CD4-positive, alpha-beta T cell (primary cell): ENCODE data around the gene HS6ST3. TPM values are rescaled to one million over a fixed set of nuclear protein-coding genes. Genes with fewer than 3 reads are reported as not detected.

ENCODE experiments used
- ATAC-seq: fragments of 200-7000 bp; cut with Tn5 transposase; one replicate; pipeline ENCODE4 v1.10.0; 2022; ENCODE audit warnings: mild to moderate bottlenecking; ENCODE audit not compliant: poor library complexity
- CTCF ChIA-PET: fragments of 350-600 bp; sonication (Branson Sonifier 250); formaldehyde crosslinking; loops from one replicate; lab custom pipeline; 2021; ENCODE audit warnings: antibody characterized with exemption, inconsistent platforms; lab: Charles Lee
- POLR2A ChIA-PET: fragments of 350-600 bp; sonication (Branson Sonifier 250); formaldehyde crosslinking; loops from one replicate; lab custom pipeline; 2021; ENCODE audit warnings: antibody characterized with exemption, inconsistent platforms; lab: Charles Lee
- DNase-seq, 14 experiments: peaks; one replicate each; pipeline ENCODE4 v3.0.0-alpha.2; 2013 to 2020; ENCODE audit warnings: mixed read lengths in 2 of 14
- H3K27ac ChIP-seq, 2 donors: one replicate each; pipeline versions ENCODE4 v1.5.1 to v1.7.0; 2013; ENCODE audit warnings: low read length in 2 of 2, low read depth in 1 of 2, mild to moderate bottlenecking in 1 of 2
- H3K27me3 ChIP-seq, 2 experiments: 1 replicate in 1 of 2; 2 replicates in 1 of 2; pipeline versions ENCODE4 v1.6.1 to v1.7.0; 2013; ENCODE audit warnings: low read length in 2 of 2, control low read depth in 1 of 2, mild to moderate bottlenecking in 1 of 2, moderate library complexity in 1 of 2; ENCODE audit not compliant: insufficient read depth in 2 of 2, control insufficient read depth in 1 of 2
- H3K36me3 ChIP-seq: one replicate; pipeline ENCODE4 v1.6.1; 2013; ENCODE audit warnings: low read length, control low read depth; ENCODE audit not compliant: insufficient read depth
- H3K4me1 ChIP-seq: one replicate; pipeline ENCODE4 v1.6.1; 2013; ENCODE audit warnings: low read length, control low read depth; ENCODE audit not compliant: insufficient read depth
- H3K4me3 ChIP-seq: one replicate; pipeline ENCODE4 v1.5.1; 2013; ENCODE audit warnings: mild to moderate bottlenecking, low read length, moderate library complexity
- H3K9me3 ChIP-seq, 2 experiments: 1 replicate in 1 of 2; 2 replicates in 1 of 2; pipeline versions ENCODE4 v1.6.1 to v1.7.0; 2013; ENCODE audit warnings: low read length in 2 of 2, mild to moderate bottlenecking in 2 of 2, control low read depth in 1 of 2, moderate library complexity in 1 of 2; ENCODE audit not compliant: control insufficient read depth in 1 of 2, insufficient read depth in 1 of 2
- H3K27ac Mint-ChIP-seq: one replicate; pipeline ENCODE4 v1.8.0; 2020; ENCODE audit warnings: mixed read lengths
- H3K27me3 Mint-ChIP-seq: one replicate; pipeline ENCODE4 v1.8.0; 2021; ENCODE audit warnings: mixed read lengths
- H3K36me3 Mint-ChIP-seq: one replicate; pipeline ENCODE4 v1.8.0; 2021; ENCODE audit warnings: low read depth, mixed read lengths
- H3K4me1 Mint-ChIP-seq: one replicate; pipeline ENCODE4 v1.8.0; 2021; ENCODE audit warnings: low read depth, mixed read lengths
- H3K4me3 Mint-ChIP-seq: one replicate; pipeline ENCODE4 v1.8.0; 2020; ENCODE audit warnings: mild to moderate bottlenecking, mixed read lengths
- H3K9me3 Mint-ChIP-seq: one replicate; pipeline ENCODE4 v1.8.0; 2020; ENCODE audit warnings: mixed read lengths
- intact Hi-C, 2 experiments: fragments of 100-400 bp; cut with DNase I in 1 of 2; cut with micrococcal nuclease in 1 of 2; formaldehyde crosslinking; loops; one replicate each; pipeline versions ENCODE4 v1.15.1 to v1.9.0; 2023 to 2025; cut with DNase I, micrococcal nuclease
- total RNA-seq, 174 experiments: library from RNA in 2 of 174; stranded (reverse) in 2 of 174; gene quantifications; one replicate each; pipeline ENCODE4 v1.2.3 and lab custom pipeline; 2021 to 2026
- TF ChIP-seq, protein P1 (sequence below): fragments of 200-600 bp; IDR thresholded peaks from one replicate; pipeline ENCODE4 v1.8.0; 2022; ENCODE audit warnings: antibody characterized with exemption, mild to moderate bottlenecking

HS6ST3 gene
- total RNA-seq, 2 experiments from 2014 or later = not detected

DNA sequence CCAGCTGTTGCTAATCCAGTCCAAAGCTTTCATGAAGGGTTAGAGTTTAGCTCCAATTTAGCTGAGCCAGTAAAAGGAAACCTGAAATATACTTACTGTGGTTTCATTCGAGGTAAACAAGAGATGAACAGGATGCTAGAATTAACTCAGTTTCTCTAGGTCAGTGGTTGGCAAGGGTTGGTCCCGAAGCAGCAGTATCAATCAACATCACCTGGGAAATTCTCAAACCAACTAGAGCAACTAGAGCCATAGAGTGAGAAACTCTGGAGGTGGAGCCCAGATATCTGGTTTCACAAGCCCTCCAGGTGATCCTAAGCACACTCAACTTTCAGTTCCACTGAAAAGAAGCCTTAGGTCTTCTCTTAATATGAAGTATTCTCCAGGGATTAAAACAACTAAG lies 527.6 kb downstream of the HS6ST3 start:
- ChIA-PET CTCF (no interaction called here), POLR2A (no interaction called here)
- no peaks in the 10 kb centered on the region for H3K27me3 ChIP-seq
- no peak for DNase-seq
- TF ChIP-seq, protein P1, sequence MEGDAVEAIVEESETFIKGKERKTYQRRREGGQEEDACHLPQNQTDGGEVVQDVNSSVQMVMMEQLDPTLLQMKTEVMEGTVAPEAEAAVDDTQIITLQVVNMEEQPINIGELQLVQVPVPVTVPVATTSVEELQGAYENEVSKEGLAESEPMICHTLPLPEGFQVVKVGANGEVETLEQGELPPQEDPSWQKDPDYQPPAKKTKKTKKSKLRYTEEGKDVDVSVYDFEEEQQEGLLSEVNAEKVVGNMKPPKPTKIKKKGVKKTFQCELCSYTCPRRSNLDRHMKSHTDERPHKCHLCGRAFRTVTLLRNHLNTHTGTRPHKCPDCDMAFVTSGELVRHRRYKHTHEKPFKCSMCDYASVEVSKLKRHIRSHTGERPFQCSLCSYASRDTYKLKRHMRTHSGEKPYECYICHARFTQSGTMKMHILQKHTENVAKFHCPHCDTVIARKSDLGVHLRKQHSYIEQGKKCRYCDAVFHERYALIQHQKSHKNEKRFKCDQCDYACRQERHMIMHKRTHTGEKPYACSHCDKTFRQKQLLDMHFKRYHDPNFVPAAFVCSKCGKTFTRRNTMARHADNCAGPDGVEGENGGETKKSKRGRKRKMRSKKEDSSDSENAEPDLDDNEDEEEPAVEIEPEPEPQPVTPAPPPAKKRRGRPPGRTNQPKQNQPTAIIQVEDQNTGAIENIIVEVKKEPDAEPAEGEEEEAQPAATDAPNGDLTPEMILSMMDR = no peak
- H3K27ac ChIP-seq = no peak overlapping the region
- H3K27me3 Mint-ChIP-seq = no peaks in the 10 kb centered on the region
- H3K4me1 Mint-ChIP-seq = no peaks in the 10 kb centered on the region
- no peaks in the 10 kb centered on the region for H3K4me1 ChIP-seq
- H3K9me3 ChIP-seq = peaks cover 4 to 6% of the 10 kb centered on the region in 2 experiments
- H3K9me3 Mint-ChIP-seq = peaks cover 13% of the 10 kb centered on the region
- no peak overlapping the region for H3K4me3 ChIP-seq
- no peaks in the 10 kb centered on the region for H3K36me3 ChIP-seq
- H3K4me3 Mint-ChIP-seq = no peak overlapping the region
- intact Hi-C loops = no loop called here
- ATAC-seq = no peak
- H3K36me3 Mint-ChIP-seq = no peaks in the 10 kb centered on the region
- H3K27ac Mint-ChIP-seq = no peak overlapping the region

DNA sequence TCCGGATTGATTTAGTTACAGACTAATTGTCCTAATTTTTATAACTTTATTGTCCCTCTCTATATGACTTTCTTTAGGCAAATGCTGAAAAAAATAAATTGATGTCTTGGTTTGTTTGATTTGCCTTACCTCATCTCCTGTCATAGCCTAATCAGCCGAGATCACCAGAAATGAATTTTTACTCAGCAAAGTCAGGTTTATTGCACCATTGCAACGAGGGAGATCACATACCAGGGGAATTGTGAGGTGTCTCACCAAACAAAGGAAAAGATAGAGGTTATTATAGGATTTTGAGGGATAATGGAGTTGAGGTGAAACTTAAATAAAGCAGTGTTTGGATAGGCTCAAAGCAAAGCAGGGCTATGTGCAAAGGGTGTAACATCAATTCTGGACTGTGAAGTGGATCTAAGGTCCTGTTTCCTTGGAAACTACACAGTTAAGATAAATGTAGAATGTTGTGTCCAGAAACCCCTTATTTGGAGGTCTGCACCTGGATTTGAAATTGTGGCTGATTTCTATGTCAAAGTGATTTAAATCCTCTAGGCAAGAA lies 531.8 kb downstream of the HS6ST3 start:
- DNase-seq (no peak), ATAC-seq (no peak)
- H3K4me1 Mint-ChIP-seq = no peaks in the 10 kb centered on the region
- H3K27me3 ChIP-seq = no peaks in the 10 kb centered on the region
- H3K9me3 ChIP-seq = no peaks in the 10 kb centered on the region
- no peak overlapping the region for H3K4me3 ChIP-seq
- ChIA-PET POLR2A (no interaction called here), CTCF (no interaction called here)
- H3K36me3 Mint-ChIP-seq = no peaks in the 10 kb centered on the region
- no peaks in the 10 kb centered on the region for H3K27me3 Mint-ChIP-seq
- no peaks in the 10 kb centered on the region for H3K4me1 ChIP-seq
- H3K27ac ChIP-seq = no peak overlapping the region
- intact Hi-C loops = no loop called here
- H3K4me3 Mint-ChIP-seq = no peak overlapping the region
- H3K27ac Mint-ChIP-seq = no peak overlapping the region
- TF ChIP-seq, protein P1 = no peak
- no peaks in the 10 kb centered on the region for H3K36me3 ChIP-seq
- H3K9me3 Mint-ChIP-seq = peaks cover 6% of the 10 kb centered on the region

DNA sequence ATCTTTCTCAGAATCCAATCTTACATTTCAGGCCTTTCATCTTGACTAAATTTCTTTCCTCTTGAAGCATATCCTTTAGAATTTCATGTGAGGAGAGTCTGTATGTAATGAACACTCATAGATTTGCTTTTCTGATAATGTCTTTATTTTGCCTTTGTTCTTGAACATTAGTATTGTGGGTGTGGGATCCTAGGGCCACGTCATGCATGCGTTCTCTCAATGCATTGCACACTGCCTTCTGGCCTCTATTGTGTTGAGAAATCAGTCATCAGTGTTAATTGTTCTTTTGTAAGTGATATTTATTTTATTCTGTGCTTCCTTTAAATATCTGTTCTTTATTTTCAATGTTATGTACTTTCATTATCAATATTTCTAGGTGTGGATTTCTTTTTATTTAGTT lies 539.4 kb downstream of the HS6ST3 start:
- Histone ChIP-seq H3K27me3 (no peaks in the 10 kb centered on the region), H3K4me3 (no peak overlapping the region), H3K4me1 (no peaks in the 10 kb centered on the region), H3K9me3 (peaks cover 0 to 3% of the 10 kb centered on the region in 2 experiments), H3K36me3 (no peaks in the 10 kb centered on the region), H3K27ac (no peak overlapping the region)
- intact Hi-C loops = no loop called here
- ChIA-PET CTCF (no interaction called here), POLR2A (no interaction called here)
- TF ChIP-seq, protein P1 = no peak
- no peaks in the 10 kb centered on the region for H3K36me3 Mint-ChIP-seq
- ATAC-seq (no peak), DNase-seq (no peak)
- no peaks in the 10 kb centered on the region for H3K4me1 Mint-ChIP-seq
- peaks cover 2% of the 10 kb centered on the region for H3K9me3 Mint-ChIP-seq
- H3K4me3 Mint-ChIP-seq = no peak overlapping the region
- no peaks in the 10 kb centered on the region for H3K27me3 Mint-ChIP-seq
- no peak overlapping the region for H3K27ac Mint-ChIP-seq
